PC-3 (cell line): ENCODE measurements around the gene HSF4.

Experiments
- CTCF ChIP-seq: fragments of 300-600 bp; sonication (generic); conservative IDR thresholded peaks from 2 replicates; pipeline ENCODE4 v1.5.1; 2017; ENCODE audit warnings: antibody characterized with exemption, low read depth, mild to moderate bottlenecking, low read length
- EZH2 ChIP-seq: fragments of 300-600 bp; sonication (generic); IDR thresholded peaks from one replicate; pipeline ENCODE4 v1.6.1; 2017; ENCODE audit warnings: antibody characterized with exemption, mild to moderate bottlenecking, low read length; ENCODE audit not compliant: unreplicated experiment
- EZH2phosphoT487 ChIP-seq: fragments of 300-600 bp; sonication (generic); IDR thresholded peaks from 2 replicates; pipeline ENCODE4 v1.6.1; 2018; ENCODE audit warnings: mild to moderate bottlenecking, antibody characterized with exemption, low read length, borderline replicate concordance

- TF ChIP-seq CTCF: no peak
- no peak for TF ChIP-seq EZH2
- TF ChIP-seq EZH2phosphoT487: no peak
These were observed 1.2 kb upstream of the HSF4 start for GRCh38 chr16:67163164-67163998.
